ENCODE results near the gene ZNF77. TPM values are rescaled to one million over a fixed set of nuclear protein-coding genes. Genes with fewer than 3 reads are reported as not detected.

The ZNF77 gene
- polyA plus RNA-seq, 3 donors, result 0.30 to 2.7 (median 1.0) TPM

DNA sequence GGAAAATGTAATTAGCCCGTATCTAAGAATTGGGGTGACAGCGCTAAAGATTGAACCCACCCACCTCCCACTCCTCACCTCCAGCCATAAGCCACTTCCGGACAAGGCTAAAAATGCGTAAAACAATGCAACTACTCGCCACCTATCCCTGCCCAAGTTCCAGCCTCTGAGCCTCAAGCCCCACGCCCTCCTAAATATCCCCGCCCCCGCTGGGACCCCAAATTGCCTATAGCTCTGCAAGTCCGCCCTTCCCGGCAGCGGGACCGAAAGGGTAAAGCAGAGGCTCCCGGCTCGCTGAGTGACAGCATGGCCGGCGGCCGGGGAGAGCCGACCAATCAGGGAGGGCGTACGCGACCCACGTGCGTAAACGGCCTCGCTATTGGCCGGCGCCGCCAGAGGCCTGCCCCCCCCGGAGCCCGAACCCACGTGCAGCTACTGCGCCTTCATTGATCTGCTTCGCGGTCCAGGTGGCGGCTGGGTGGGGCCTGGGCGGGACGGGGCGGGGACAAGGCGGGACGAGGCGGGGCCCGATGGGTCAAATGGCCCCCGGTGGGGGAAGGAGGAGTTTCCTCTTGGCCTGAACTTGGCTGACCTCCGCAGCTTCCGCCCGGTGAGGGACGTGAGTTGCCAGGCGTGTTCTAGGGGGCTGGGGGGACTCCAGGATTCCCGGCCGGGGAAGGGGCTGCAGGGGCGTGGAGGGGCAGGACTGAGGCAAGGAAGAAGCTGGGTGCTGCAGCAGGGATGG is 32.4 kb upstream of the ZNF77 start, which contains the start of gene TLE6:
Gene TLE6, plus strand, starts transcription at position 564 of the 745 bp plus-strand sequence. CDS start 670 bp downstream, outside the sequence.
- WGBS (ENCODE audit: insufficient coverage), result under 1% methylated on average over 42 of the region's 51 CpGs
- H3K79me2 ChIP-seq (ENCODE audit: insufficient read depth, low read length), result no peaks in the 10 kb centered on the region
- H3K4me1 ChIP-seq (ENCODE audit: control insufficient read depth in 1 of 2, insufficient read depth in 2 of 2, low read length in 2 of 2), result peaks cover 37 to 42% of the 10 kb centered on the region in 2 donors
- H3K36me3 ChIP-seq (replicated peaks in 1 of 2; ENCODE audit: control insufficient read depth in 1 of 2, insufficient read depth in 2 of 2, low read length in 2 of 2), result no peaks in the 10 kb centered on the region
- H3K27me3 ChIP-seq (ENCODE audit: control insufficient read depth in 2 of 2, insufficient read depth in 2 of 2, low read length in 2 of 2), result peaks cover 0 to 7% of the 10 kb centered on the region in 2 donors
- DNase-seq, result peak; percentile 79 to 93 (median 91)
- H3K27ac ChIP-seq (ENCODE audit: low read depth in 1 of 2, low read length in 2 of 2), result no peak within 1 kb of the TSS
- no peak for TF ChIP-seq CTCF (IDR thresholded peaks at IDR 0.05)
- Mint-ChIP-seq H3K27me3 (ENCODE audit: low read depth in 3 of 3) (peaks cover 23 to 36% (median 32%) of the 10 kb centered on the region in 3 donors), H3K27ac (peak within 1 kb of the TSS in 4 of 7 donors; percentile 70 to 91 (median 80)), H3K4me3 (peak within 1 kb of the TSS; percentile 77 to 91), H3K36me3 (no peaks in the 10 kb centered on the region), H3K4me1 (peaks cover 36% of the 10 kb centered on the region), H3K9me3 (peaks cover 0 to 20% (median 9%) of the 10 kb centered on the region in 7 donors)
- H3K4me2 ChIP-seq (replicated peaks; ENCODE audit: extremely low read depth, low read length, poor library complexity, severe bottlenecking), result peak within 1 kb of the TSS; percentile 77
- H3K9me3 ChIP-seq (replicated peaks in 1 of 2; ENCODE audit: control insufficient read depth in 1 of 2, insufficient read depth in 1 of 2, low read length in 2 of 2), result peaks cover 0 to 5% of the 10 kb centered on the region in 2 donors
- intact Hi-C loops (cut with micrococcal nuclease), result loop anchor here (5.0 to 10.0 kb wide), 2 partner anchors 58 to 60 kb away; no protein-coding TSS in a partner anchor
- no peaks in the 10 kb centered on the region for H4K20me1 ChIP-seq (ENCODE audit: insufficient read depth, low read length)
- H3K4me3 ChIP-seq (replicated peaks in 1 of 3; ENCODE audit: low read depth in 2 of 3, low read length in 3 of 3), result peak within 1 kb of the TSS; percentile 4 to 69 (median 40)
- no peak within 1 kb of the TSS for H3K9ac ChIP-seq (ENCODE audit: insufficient read depth, low read length, poor library complexity, severe bottlenecking)
- peak within 1 kb of the TSS; percentile 73 for H2AFZ ChIP-seq (ENCODE audit: insufficient read depth, low read depth, low read length, poor library complexity, severe bottlenecking)

DNA sequence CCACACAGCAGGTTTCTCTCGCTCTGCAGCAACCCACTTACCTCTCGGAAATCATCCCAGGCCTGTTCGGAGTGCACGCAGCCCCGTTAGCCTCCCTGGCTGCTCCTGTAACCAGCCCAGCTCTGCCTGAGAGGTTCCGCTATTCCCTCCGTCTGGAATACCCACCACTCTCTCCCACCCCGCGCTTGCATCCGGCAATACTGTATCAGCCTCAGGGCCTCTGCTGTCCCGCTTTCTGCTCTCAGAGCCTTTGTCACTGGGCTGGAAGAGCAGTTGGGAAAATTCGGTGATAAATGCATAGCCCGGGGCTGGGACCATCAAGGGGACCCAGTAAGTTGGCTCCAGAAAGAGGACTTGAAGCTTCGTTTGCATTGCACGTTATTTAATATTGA is 31.8 kb upstream of the ZNF77 start:
- no peaks in the 10 kb centered on the region for H3K36me3 Mint-ChIP-seq
- H3K4me3 Mint-ChIP-seq, result peak overlapping the region; percentile 77 to 91
- WGBS (ENCODE audit: insufficient coverage), result 18% methylated on average over 11 of the region's 15 CpGs
- no peaks in the 10 kb centered on the region for H3K36me3 ChIP-seq (replicated peaks in 1 of 2; ENCODE audit: control insufficient read depth in 1 of 2, insufficient read depth in 2 of 2, low read length in 2 of 2)
- peaks cover 0 to 7% of the 10 kb centered on the region in 2 donors for H3K27me3 ChIP-seq (ENCODE audit: control insufficient read depth in 2 of 2, insufficient read depth in 2 of 2, low read length in 2 of 2)
- H3K4me1 Mint-ChIP-seq, result peaks cover 41% of the 10 kb centered on the region
- H3K4me1 ChIP-seq (ENCODE audit: control insufficient read depth in 1 of 2, insufficient read depth in 2 of 2, low read length in 2 of 2), result peaks cover 43 to 47% of the 10 kb centered on the region in 2 donors
- peaks cover 0 to 17% (median 9%) of the 10 kb centered on the region in 7 donors for H3K9me3 Mint-ChIP-seq
- no peak for TF ChIP-seq CTCF (IDR thresholded peaks at IDR 0.05)
- no peak for DNase-seq
- no peaks in the 10 kb centered on the region for H3K79me2 ChIP-seq (ENCODE audit: insufficient read depth, low read length)
- no peak overlapping the region for H3K27ac ChIP-seq (ENCODE audit: low read depth in 1 of 2, low read length in 2 of 2)
- H3K27ac Mint-ChIP-seq, result peak overlapping the region in 2 of 7 donors; percentile 82 to 91
- peak overlapping the region; percentile 4 to 69 (median 40) for H3K4me3 ChIP-seq (replicated peaks in 1 of 3; ENCODE audit: low read depth in 2 of 3, low read length in 3 of 3)
- H4K20me1 ChIP-seq (ENCODE audit: insufficient read depth, low read length), result no peaks in the 10 kb centered on the region
- H3K9me3 ChIP-seq (replicated peaks in 1 of 2; ENCODE audit: control insufficient read depth in 1 of 2, insufficient read depth in 1 of 2, low read length in 2 of 2), result peaks cover 0 to 5% of the 10 kb centered on the region in 2 donors
- H3K9ac ChIP-seq (ENCODE audit: insufficient read depth, low read length, poor library complexity, severe bottlenecking), result no peak overlapping the region
- peaks cover 21 to 30% (median 28%) of the 10 kb centered on the region in 3 donors for H3K27me3 Mint-ChIP-seq (ENCODE audit: low read depth in 3 of 3)
- peak overlapping the region; percentile 73 for H2AFZ ChIP-seq (ENCODE audit: insufficient read depth, low read depth, low read length, poor library complexity, severe bottlenecking)
- peak overlapping the region; percentile 77 for H3K4me2 ChIP-seq (replicated peaks; ENCODE audit: extremely low read depth, low read length, poor library complexity, severe bottlenecking)
- intact Hi-C loops (cut with micrococcal nuclease), result loop anchor here (5.0 to 10.0 kb wide), 2 partner anchors 58 to 61 kb away; no protein-coding TSS in a partner anchor

All from CD14-positive monocyte (primary cell).